Lower leg skin (tissue), 4 donors: ENCODE measurements around the gene C17orf58. TPM values are rescaled to one million over a fixed set of nuclear protein-coding genes. Genes with fewer than 3 reads are reported as not detected.
"Not testable (repeated sequence)": the region's sequence is repeated elsewhere in the genome, so short reads cannot be mapped to it uniquely, and the experiment has no call there.

Experiments
- DNase-seq, 2 donors: peaks; one replicate each; pipeline ENCODE4 v3.0.0-alpha.2; 2019; ENCODE audit warnings: low spot score in 2 of 2
- H3K4me3 ChIP-seq: fragments of 200-600 bp; sonication (generic); 2 replicates; pipeline ENCODE4 v1.5.1; 2017; ENCODE audit warnings: mild to moderate bottlenecking, low read depth; ENCODE audit not compliant: poor library complexity, severe bottlenecking
- POLR2A ChIP-seq, 2 donors: fragments of 450-650 bp; IDR thresholded peaks; one replicate each; pipeline ENCODE4 v1.6.1; 2016 to 2017; ENCODE audit warnings: antibody characterized with exemption in 2 of 2, mild to moderate bottlenecking in 1 of 2, moderate library complexity in 1 of 2
- WGBS, 2 donors: methylation state at CpG; one replicate each; pipeline ENCODE4 v1.1.5; 2018; 5-methylcytosine and 5-hydroxymethylcytosine counted together
- intact Hi-C: fragments of 100-400 bp; cut with DNase I; formaldehyde crosslinking; loops from one replicate; pipeline ENCODE4 v1.15.0; 2023; ENCODE audit warnings: low total_unique reads
- total RNA-seq, 4 donors: library from RNA; depleted of rRNA; stranded (reverse); fragments of >200 nt; gene quantifications; one replicate each; pipeline ENCODE4 v1.1.0, GENCODE V29; 2016
- TF ChIP-seq, protein P1 (sequence below), 3 donors: fragments of 450-650 bp; IDR thresholded peaks; one replicate each; pipeline ENCODE4 v1.5.1; 2016; ENCODE audit warnings: antibody characterized with exemption in 3 of 3, mild to moderate bottlenecking in 3 of 3, moderate library complexity in 2 of 3

The C17orf58 gene
- total RNA-seq, 4 donors from 2014 or later: 4.8 to 9.8 (median 6.8) TPM

GRCh38 chr17:68033636-68034451, 37.6 kb upstream of the C17orf58 start:
- H3K4me3 ChIP-seq: no peak overlapping the region
- intact Hi-C loops: no loop called here
- WGBS, 2 donors: 78 to 84% methylated on average over 7 of the region's 7 CpGs

DNA sequence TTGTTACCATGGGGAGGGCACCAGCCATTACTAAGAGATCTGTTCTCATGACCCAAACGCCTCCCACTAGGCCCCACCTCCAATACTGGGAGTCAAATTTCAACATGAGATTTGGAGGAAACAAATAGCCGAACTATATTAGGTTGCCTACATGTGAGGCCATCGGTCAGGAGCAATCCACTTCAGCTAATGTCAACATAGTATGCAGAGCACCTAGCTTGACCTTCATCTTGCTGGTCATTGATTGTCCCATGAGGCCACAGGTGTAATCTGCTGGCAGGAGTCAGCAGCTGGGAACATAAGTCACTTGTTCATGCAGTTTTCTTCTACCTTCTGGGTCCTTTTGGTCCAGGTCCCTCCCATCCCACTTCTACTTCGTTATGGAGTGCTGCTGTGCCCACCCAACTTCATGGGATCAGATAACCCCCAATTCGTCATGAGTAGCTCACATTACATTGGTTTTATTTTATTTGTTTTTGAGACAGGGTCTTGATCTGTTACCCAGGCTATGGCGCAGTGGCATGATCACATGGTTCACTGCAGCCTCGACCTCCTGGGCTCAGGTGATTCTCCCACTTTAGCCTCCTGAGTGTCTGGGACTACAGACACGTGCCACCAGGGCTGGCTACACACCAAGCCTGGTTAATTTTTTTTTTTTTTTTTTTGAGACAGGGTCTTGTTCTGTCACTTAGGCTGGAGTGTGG, 33.4 kb upstream of the C17orf58 start:
- no peak for TF ChIP-seq POLR2A (IDR thresholded peaks at IDR 0.05)
- TF ChIP-seq, protein P1, sequence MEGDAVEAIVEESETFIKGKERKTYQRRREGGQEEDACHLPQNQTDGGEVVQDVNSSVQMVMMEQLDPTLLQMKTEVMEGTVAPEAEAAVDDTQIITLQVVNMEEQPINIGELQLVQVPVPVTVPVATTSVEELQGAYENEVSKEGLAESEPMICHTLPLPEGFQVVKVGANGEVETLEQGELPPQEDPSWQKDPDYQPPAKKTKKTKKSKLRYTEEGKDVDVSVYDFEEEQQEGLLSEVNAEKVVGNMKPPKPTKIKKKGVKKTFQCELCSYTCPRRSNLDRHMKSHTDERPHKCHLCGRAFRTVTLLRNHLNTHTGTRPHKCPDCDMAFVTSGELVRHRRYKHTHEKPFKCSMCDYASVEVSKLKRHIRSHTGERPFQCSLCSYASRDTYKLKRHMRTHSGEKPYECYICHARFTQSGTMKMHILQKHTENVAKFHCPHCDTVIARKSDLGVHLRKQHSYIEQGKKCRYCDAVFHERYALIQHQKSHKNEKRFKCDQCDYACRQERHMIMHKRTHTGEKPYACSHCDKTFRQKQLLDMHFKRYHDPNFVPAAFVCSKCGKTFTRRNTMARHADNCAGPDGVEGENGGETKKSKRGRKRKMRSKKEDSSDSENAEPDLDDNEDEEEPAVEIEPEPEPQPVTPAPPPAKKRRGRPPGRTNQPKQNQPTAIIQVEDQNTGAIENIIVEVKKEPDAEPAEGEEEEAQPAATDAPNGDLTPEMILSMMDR (IDR thresholded peaks at IDR 0.05): no peak

More at GRCh38 chr17:68033636-68034451, 37.6 kb upstream of the C17orf58 start:
- TF ChIP-seq, protein P1 (IDR thresholded peaks at IDR 0.05): no peak
- TF ChIP-seq POLR2A (IDR thresholded peaks at IDR 0.05): no peak
- DNase-seq: peak in 1 of 2 donors; percentile 54

GRCh38 chr17:68022547-68022946, 26.3 kb upstream of the C17orf58 start:
- 95 to 96% methylated on average over 15 of the region's 15 CpGs for WGBS, 2 donors
- H3K4me3 ChIP-seq, intact Hi-C loops, DNase-seq: not testable (repeated sequence)

More for the DNA sequence above, 33.4 kb upstream of the C17orf58 start:
- no peak for DNase-seq
- no peak overlapping the region for H3K4me3 ChIP-seq
- intact Hi-C loops: no loop called here
- 70 to 75% methylated on average over 8 of the region's 8 CpGs for WGBS, 2 donors

DNA sequence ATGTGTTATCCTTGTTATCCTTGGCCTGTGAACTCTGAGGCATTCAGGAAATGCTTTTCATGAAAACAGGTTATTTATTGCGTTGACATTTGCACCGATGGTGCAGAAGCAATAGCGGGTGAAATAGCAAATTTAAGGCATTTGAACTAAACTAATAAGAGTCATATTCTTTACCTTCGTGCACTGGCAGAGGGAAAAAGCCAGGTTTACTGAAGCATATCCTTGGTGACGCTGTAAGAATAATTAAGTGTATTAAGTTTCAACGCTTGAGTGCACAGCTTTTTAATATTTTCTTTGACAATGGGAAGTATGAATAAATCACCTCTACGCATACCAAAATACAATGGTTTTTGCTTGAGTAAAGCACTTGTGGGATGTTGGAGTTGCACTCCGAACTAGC, 25.7 kb upstream of the C17orf58 start:
- WGBS, 2 donors: 91% methylated on average over 8 of the region's 8 CpGs
- no peak overlapping the region for H3K4me3 ChIP-seq
- DNase-seq: no peak
- intact Hi-C loops: no loop called here
- no peak for TF ChIP-seq POLR2A (IDR thresholded peaks at IDR 0.05)
- TF ChIP-seq, protein P1 (IDR thresholded peaks at IDR 0.05): no peak

GRCh38 chr17:68020791-68021190, 24.5 kb upstream of the C17orf58 start:
- not testable (repeated sequence) for DNase-seq, H3K4me3 ChIP-seq
- 77 to 78% methylated on average over 13 of the region's 13 CpGs for WGBS, 2 donors

DNA sequence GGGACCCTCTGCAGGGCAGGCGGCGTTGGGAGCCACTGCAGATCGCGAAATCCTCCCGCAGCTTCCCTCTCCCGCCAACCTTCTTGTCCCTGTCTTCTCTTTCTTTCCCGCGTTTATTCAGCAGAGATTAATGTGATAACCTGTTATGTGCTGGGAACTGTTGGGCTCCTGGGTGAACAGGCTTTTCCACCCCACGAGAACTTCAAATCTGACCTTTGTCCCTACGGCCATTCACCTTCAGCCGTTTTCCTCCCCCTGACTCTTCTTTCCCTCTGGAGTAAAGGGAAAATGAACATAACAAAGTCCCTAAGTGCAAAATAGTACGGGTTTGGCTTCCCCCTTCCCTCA, 24.1 kb upstream of the C17orf58 start:
- DNase-seq: no peak
- 0 to 1% methylated on average over 12 of the region's 12 CpGs for WGBS, 2 donors
- H3K4me3 ChIP-seq: peak overlapping the region; percentile 32
- intact Hi-C loops: no loop called here
- TF ChIP-seq POLR2A (IDR thresholded peaks at IDR 0.05): no peak
- TF ChIP-seq, protein P1 (IDR thresholded peaks at IDR 0.05): no peak

More at GRCh38 chr17:68020791-68021190, 24.5 kb upstream of the C17orf58 start:
- intact Hi-C loops: not testable (repeated sequence)
